HG03175 (cell line): ENCODE results near the gene NAA35.
"Not testable (repeated sequence)": the region's sequence is repeated elsewhere in the genome, so short reads cannot be mapped to it uniquely, and the experiment has no call there.

Experiments
- ATAC-seq: cut with Tn5 transposase; IDR thresholded peaks from one replicate; pipeline ENCODE4 v1.9.1; 2021; ENCODE audit warnings: mild to moderate bottlenecking, moderate library complexity; ENCODE audit not compliant: unreplicated experiment

The NAA35 gene

GRCh38 chr9:85940832-85941621 is at the start of gene NAA35:
Gene NAA35 (plus strand): TSS chr9:85941146. CDS start chr9:85942160, 1,014 bp downstream.
- peak; percentile 90 for ATAC-seq

DNA sequence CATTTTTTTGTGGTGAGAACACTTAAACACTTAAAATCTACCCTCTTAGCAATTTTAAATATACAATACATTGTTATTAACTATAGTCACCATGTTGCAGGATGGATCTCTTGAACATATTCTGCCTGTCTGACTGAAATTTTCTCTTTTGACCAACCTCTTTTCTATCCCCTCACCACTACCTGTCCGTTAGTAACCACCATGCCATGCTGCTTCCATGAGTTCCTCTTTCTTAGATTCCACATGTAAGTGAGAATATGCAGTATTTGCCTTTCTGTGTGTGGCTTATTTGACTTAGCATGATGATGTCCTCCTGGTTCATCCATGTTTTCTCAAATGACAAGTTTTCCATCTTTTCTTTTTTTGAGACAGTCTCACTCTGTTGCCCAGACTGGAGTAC is 48.5 kb upstream of the NAA35 start:
- no peak for ATAC-seq

DNA sequence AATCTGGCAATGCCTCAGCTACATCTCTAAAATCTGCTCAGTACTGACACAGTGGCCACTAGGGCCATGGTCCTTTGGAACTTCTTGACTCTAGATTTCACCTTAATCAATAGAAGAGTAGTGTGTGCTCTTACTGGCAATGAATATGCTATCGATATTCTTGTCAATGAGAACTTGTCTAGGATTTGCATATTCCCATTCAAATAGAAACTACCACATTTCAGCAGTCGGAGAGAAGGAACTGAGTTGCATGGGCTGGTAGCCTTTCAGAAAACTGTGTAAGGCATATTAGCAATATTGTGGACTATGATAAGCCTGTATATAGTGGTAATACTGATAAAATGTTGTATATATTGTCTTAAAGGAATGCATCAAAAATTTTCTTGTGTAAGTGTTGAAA is 45.3 kb upstream of the NAA35 start:
- ATAC-seq: no peak

GRCh38 chr9:85897848-85898247 is 43.1 kb upstream of the NAA35 start:
- no peak for ATAC-seq

DNA sequence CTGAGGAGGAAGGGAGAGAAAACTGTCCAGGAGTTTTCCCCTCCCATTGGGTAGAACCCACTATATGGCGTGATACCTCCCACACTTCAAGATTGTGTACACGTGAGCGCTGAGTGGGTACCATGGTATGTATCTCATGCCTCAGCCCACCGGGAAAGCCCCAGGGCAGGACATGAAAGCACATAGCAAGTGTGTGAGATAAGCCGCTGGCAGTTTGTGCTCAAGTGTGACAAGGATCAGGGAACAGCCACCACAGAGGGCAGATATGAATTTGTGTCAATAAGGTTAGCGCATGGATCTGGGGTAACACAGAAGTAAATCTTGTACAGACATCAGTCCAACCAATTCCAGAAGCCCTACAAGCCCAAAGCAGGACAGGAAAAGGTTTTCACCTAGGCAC is 42.6 kb upstream of the NAA35 start:
- no peak for ATAC-seq

- no peak for ATAC-seq
Measured at GRCh38 chr9:85899388-85899787, 41.6 kb upstream of the NAA35 start.

DNA sequence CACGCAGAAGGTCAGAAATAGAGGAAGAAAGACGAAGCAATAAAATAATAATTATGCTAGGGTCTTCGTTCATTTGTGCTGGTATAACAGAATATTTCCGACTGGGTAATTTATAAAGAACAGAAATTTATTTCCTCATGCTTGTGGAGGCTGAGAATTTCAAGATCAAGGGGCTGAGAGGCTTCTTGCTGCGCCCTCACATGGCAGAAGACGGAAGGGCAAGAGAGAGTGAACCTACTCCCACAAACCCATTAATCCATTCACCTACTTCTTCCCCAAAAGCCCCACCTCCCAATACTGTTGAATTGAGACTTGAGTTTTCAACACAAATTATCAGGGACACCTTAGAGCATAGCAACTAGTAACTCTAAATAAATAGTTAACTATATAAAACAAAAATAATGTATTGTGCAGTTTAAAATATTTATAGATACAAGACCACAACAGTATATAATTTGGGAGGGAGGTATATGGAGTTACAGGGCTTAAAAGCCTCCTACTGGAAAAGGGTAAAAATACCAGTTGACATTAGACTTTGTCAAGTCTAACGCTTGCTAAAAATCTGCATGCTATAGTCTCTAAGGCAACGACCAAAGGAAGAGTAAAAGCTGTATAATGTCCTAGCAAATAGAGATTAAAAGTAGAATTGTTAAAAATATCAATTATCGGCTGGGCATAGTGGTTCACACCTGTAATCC is 40.3 kb upstream of the NAA35 start:
- ATAC-seq: no peak

- no peak for ATAC-seq
Measured at GRCh38 chr9:85904975-85905374, 36.0 kb upstream of the NAA35 start.

GRCh38 chr9:85905957-85906356 is 35.0 kb upstream of the NAA35 start:
- no peak for ATAC-seq

- no peak for ATAC-seq
Measured at GRCh38 chr9:85909390-85909789, 31.6 kb upstream of the NAA35 start.

GRCh38 chr9:85914108-85914507 is 26.8 kb upstream of the NAA35 start:
- ATAC-seq: no peak

DNA sequence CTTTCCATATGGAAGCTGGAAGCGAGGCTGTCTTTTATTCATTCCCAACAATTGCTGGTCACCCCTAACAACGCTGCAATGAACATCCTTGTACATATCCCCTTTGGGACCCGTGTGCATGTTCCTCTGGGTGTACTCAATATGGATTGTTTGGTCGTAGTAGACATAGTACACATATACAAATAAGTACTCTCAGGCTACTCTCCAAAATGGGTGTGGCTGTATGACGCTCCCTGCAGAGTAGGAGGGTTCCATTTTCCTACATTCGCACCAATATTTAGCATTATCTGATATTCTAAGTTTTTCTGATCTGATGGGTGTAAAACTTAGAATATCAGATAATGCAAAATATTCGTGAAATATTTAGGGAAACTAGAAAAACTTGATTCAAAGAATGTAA is 23.2 kb upstream of the NAA35 start:
- ATAC-seq: no peak

DNA sequence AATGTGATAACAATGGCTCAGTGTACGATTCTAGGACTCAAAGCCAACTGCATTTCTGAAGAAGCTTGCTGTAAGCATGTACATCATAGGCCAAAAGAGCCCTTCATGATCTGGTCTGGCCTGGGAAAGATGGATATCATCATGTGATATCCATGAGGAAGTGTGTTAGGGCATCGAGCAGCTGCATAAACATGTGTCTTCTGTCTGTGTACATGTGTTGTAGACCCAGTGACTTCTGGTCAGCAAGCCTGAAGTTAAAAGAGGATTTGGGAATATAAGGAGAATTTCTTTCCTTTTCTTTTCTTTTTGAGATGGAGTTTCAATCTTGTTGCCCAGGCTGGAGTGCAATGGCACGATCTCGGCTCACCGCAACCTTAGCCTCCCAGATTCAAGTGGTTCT is 15.5 kb upstream of the NAA35 start:
- no peak for ATAC-seq

- no peak for ATAC-seq
Measured at GRCh38 chr9:85927076-85927475, 13.9 kb upstream of the NAA35 start.

DNA sequence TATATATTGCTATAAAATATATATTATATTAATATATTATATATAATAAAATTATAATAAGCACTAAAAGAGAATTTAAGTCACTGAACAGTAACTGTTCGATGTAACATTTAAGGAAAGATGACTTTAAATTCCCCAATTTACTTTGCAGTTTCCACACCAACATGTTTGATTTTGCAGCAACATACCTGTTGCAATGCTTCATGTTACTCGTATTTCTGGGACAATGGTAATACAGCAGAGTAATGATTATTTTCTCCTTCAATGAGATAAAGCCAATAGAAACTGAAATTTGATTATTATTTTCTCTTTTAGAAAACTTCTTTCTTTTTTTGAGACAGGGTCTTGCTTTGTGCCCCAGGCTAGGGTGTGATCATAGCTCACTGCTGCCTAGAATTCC is 9.5 kb upstream of the NAA35 start:
- no peak for ATAC-seq

DNA sequence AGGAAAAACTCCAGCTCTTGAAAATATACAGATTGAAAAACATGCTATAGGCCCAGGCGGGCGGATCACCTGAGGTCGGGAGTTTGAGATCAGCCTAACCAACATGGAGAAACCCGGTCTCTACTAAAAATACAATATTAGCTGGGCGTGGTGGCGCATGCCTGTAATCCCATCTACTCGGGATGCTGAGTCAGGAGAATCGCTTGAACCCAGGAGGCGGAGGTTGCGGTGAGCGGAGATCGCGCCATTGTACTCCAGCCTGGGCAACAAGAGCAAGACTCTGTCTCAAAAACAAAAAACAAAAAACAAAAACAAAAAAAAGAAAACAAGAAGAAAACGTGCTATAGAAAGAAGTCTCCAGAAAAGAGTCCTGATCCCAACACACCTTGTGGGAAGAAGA is 5.0 kb upstream of the NAA35 start:
- not testable (repeated sequence) for ATAC-seq

DNA sequence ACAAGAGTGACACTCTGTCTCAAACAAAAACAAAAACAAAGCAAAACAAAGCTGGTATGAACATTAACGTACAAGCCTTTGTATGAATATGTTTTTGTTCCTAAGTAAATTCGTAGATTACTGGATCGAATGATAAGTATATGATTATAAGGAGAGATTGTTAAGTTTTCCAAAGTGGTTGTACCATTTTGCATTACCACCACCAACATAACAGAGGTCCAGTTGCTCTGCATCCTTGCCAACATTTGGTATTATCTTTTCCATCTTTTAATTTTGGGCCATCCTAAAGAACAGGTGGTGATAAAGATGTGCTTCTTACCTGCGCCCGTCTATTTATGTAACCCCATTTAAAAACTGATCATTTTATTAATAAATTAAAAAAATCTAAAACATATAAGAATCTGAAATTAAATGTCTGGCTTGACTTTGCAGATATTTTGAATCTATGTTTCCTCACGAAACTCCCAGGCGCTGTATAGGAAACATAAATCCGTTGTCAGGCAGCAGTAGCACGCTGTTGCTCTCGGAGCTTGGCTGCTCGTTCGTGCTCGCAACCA is 593 bp upstream of the NAA35 start:
- no peak for ATAC-seq

DNA sequence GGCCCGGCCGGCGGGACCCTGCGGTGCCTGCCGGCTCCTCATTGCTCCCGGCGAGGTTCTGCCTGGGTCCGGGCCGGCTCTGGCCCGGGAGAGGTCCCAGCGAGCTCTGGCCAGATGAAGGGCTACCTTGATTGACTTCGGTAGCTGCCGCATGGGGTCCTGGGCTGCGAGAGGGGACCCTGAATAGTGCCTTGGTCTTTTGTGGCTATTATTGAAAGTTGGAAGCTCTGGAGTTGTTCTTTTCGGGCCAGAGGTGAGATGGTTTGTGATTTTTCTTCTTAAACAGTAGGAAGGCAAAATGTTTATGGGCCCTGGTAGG is 635 bp downstream of the NAA35 start:
- no peak for ATAC-seq

- no peak for ATAC-seq
Measured at GRCh38 chr9:85941966-85942912, 1.3 kb downstream of the NAA35 start.

GRCh38 chr9:85942913-85943709 is 2.2 kb downstream of the NAA35 start:
- ATAC-seq: no peak
